Glomerular endothelial cell (primary cell): ENCODE measurements around the gene INPP4A. TPM values are rescaled to one million over a fixed set of nuclear protein-coding genes. Genes with fewer than 3 reads are reported as not detected.

ENCODE experiments used
- DNase-seq: peaks from one replicate; pipeline ENCODE4 v3.0.0-alpha.2; 2011; ENCODE audit warnings: low read depth, low spot score; ENCODE audit errors: extremely low read depth
- total RNA-seq: library from RNA; depleted of rRNA; stranded (reverse); fragments of >200 nt; gene quantifications from 2 replicates; pipeline ENCODE4 v1.2.3, GENCODE V29; 2015

The INPP4A gene
- total RNA-seq, 1 donor from 2014 or later = 30.6 TPM

DNA sequence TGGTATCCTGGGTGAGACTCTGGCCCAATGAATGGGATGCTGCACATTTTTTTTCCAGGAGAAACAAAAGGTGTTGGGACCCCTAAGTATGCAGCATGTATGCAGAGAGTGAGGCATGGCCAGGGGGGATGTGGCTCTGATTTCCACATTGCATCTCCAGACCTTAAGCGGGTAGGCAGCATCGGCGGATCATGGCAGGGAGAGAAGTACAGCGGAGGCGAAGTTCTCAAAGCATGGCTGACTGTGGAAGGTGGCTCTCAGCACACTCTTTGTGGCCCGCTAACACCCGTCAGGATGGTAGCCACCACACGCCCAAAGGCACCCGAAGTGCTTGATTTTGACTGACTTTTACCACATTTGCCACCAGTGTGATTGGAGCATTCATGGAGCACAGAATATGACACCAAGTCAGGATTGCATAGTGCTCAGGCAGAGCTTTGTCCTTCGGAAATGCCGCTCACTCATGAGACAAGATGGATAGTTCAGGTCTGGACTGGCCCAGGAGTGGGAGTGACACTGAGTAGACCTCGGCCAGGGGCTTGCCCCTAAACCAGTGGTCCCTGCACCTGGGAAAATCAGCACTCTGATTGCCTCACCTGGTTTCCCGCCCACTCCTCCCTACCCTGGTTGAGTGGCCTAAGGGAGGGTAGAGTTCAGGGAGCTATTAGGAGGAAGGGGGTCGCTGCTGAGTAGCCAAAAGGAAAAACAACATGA lies 14.2 kb downstream of the INPP4A start:
- DNase-seq = no peak

DNA sequence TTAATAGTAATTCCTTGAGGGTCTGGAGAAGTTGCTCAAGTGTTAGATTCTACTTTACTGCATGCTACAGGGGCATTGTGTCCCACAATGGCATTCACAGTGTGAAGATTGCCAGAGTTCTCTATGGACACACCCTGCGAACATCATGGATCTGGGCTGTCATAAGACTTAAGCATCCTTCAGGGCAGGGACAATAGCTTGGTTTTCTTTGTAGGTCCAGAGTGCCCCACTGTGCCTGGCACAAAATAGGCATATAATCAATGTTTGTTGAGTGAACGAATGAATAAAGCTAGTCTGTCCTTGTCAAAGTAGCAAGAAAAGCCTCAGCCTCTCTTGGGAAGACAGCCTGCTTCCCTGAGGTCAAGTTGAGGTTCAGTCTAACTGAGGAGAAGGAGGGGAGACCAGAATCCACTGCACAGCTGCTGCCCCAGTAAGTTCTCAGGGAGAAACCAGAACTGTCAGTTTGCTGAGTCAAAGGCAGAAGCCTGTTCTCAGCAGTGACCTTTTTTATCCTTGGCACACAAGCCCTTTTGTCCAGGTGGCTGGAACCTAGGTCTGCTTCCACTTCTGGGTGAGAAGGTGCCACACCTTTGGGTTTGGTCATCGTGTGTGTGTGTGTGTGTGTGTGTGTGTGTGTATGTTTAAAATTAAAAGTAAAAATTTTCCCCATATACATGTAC lies 15.0 kb downstream of the INPP4A start:
- DNase-seq = no peak

DNA sequence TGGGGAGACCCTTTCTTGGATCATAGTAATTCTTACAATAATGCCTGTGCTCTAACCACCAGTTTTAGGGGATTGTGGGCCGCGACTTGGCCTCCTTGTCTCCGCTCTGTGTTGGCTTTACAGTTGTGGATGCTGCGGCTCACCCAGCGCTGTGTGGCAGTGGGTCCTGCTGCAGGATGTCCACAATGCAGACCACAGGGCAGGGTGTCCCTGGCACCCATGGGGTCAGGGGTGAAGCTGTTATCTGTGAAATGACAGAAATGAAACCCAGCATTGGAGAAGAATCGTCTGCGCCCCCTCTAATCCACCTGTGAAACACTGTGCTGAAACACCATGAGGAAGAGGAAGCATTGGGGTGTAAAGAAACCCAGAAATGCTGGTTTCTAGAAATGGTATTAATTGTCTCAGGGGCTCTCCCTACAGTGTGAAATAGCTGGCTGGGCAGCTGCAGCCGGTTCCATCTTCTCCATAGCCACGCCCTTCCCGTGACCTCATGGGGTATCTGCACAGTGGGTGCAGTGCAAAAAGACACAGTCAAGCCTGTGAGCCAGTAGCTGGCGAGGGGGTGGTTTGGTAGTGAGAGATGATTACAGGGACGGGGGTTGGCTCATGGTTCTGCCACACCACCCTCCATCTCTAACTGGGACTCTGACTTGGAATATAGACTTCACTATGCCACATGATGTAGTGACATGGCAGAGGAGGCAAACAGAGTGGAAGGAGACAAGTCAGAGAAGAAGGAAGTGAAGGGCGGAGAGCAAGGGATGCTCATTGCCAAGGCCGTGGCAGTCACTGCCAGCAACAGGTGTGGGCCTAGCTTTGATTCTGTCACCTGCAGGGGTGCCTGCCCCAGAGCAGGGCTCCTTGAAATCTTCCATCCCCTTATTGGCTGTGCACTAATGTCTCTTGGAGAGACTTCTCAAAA lies 16.2 kb downstream of the INPP4A start:
- DNase-seq = no peak

DNA sequence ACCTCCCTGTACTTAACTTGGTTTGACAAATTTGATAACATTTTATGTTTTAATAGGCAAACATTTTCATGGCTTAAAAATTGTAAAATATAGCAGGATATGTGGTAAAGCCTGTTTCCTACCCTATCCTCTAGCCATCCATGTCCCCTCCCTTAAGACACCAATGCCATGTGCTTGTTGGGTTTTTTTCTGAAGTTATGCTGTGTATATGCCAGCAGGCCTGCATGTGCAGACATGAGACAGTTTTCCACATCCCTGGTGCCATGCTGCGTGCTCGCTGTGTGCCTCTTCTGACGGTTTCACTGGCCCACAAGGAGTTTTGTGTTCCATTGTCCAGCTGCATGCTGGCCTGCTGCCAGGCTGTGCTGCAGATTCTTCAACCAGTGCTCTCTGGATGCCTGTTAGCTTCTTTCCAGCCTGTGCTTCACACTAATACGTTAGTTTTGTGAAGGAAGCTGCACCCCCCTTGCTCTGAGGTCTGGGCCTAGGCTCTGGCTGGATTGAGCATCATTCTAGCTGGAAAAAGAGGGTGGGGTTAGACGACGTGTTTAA lies 16.9 kb downstream of the INPP4A start:
- DNase-seq = no peak

DNA sequence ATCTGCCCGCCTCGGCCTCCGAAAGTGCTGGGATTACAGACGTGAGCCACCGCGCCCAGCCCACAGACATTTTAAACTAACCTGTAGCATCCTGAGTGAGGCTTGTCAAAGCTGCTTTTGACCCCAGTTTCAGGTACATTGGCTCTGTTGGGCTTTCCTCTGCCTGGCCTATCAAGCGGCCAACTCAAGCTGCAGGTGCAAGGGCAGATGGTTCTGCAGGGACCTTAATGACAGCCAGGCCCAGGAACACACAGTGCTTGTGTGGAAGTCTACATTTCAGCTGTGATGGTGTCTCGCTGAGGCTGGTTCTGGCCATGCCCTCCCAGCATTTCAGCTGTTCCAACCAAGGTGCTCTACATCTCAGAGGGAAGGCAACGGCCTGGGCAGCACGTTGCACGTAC lies 18.4 kb downstream of the INPP4A start:
- DNase-seq = no peak

DNA sequence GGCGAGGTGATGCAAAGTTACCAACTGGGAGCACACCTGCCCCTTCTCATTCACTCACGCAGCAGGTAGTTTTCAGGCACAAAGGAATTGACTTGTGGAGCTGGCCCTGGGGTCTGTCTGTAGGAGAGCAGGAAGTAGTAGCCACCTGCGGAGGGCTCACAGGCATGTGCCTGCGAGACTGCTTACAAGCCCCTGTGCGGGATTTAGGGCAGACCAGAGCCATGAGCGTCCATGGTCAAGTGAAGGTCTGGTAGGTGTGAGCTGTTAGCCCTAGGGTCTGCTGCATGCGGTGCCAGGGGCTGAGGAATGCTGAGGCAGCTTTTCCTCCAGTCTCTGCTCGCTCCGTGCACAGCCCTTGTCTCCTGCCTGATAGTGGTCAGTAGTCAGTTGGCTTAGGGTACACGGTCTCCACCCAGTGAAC lies 18.9 kb downstream of the INPP4A start:
- no peak for DNase-seq

DNA sequence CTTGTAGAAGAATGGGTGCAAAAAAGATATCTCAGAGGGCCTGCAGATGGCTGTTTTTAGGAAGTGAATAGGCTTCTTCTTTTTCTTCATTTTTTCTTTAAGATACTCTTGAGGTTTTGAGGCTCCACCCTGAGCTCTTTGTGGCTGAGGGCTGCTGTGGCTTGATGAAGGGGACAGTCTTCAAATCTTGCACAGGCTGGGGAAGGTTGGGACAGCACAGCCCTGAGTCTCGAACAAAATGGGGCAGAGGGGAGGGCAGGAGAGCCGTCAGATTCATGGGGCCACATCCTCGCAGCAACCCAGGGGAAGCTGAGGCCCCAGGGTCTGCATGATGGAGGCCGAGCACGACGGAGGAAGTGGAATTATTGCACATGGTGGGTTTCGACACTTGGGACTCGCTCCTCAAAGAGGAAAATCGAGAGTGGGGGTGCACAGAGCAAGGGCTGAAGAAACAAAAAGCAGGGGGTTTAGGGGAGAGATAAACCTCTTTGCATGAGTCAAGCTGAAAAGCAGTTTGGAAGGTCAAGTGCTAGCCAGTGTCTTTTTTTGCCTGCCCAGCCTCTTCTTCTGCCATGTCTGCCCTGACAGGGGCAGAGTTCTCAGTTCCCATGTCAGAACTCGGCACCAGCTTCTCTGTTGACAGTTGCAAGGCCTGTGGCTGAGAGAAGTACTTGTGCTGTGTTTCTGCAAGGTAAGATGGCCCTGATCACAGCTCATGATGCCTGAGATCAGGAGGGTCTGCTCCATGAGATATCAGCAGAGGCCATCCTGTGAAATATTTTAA lies 19.5 kb downstream of the INPP4A start:
- DNase-seq = no peak

DNA sequence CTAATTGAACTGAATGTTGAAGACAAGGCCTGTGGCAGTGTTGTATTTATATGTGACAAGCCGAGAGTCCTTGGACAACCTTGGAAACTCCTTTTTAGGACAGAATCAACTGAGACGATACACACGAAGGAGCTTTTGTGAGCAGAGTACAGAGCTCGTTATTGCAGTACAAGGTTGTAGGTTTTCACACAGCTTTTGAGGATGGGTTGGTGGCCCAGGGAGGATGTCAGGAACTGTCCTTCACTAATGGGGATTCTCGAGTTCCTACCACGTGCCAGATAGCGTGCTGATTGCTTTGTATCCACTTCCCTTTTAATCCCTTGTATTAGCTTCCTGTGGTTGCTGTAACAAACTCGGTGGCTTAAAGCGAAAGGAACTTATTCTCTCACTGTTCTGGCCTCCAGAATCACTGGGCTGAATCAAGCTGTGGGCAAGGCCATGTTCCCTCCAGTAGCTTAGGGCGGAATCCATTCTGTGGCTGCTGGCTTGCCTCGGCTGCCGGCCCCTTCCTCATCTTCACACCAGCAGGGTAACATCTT lies 20.2 kb downstream of the INPP4A start:
- DNase-seq = no peak

DNA sequence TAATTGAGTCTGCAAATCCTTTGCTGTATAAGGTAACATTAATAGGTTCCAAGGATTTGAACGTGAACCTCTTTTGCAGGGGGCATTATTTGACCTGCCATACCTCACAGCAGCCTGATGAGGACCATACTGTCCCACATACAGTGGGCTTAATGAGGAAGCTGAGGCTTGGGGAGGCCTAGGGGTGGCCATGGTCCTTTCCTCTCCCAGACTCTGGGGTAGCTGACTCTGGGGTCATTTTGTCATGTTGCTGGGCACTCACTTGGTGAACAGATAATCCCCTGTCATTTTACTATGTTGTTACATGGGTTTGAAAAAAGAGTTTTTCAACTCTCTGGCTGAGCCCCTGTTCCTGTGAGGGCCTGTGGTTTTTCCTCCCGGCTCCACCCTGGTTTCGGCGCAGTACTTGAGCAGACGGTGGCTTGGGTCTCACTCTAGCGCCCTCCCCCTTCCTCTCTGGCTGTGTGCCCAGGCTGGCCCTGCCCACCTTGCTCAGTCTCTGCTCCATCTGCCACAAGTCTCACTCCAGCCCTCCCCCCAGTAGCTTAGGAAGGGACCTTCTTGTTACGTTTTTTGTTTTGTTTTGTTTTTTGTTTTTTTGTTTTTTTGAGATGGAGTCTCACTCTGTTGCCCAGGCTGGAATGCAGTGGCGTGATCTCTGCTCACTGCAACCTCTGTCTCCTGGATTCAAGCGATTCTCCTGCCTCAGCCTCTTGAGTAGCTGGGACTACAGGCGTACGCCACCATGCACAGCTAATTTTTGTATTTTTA lies 21.0 kb downstream of the INPP4A start:
- no peak for DNase-seq

DNA sequence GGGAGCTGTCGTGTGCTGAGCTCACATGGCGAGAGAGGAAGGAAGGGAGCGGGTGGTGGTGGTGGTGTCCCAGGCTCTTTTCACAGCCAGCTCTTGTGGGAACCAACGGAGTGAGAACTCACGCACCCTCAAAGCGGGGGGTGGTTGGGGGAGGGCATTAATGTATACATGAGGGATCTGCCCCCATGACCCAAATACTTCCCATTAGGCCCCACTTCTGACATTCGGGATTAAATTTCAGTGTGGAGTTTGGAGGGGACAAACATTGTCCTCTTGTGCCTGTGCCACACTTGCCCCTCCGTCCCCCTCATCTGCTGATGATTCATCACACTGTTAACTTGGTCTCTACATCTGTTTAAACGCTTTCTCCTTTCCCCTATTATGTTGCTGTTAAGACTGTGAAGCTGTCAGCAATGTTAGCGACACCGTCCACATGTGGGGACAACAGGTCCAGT lies 22.5 kb downstream of the INPP4A start:
- DNase-seq = no peak

DNA sequence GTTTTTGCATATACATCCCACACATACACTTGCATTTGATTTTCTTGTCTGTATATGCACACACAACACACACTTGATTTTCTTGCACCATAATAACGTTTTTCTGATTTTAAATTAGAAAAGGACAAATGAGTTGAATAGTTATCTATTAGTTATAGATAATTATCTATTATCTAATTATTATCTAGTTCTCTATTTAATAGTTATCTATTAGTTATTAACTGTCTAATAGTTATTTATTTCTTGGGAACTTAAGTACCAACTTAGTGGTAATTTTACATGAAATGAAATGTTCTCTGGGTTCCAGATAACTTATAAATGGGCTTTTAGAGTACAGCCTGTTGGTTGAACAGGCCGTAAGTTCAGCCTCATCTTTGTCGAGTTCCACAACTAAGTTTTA lies 23.0 kb downstream of the INPP4A start:
- no peak for DNase-seq

DNA sequence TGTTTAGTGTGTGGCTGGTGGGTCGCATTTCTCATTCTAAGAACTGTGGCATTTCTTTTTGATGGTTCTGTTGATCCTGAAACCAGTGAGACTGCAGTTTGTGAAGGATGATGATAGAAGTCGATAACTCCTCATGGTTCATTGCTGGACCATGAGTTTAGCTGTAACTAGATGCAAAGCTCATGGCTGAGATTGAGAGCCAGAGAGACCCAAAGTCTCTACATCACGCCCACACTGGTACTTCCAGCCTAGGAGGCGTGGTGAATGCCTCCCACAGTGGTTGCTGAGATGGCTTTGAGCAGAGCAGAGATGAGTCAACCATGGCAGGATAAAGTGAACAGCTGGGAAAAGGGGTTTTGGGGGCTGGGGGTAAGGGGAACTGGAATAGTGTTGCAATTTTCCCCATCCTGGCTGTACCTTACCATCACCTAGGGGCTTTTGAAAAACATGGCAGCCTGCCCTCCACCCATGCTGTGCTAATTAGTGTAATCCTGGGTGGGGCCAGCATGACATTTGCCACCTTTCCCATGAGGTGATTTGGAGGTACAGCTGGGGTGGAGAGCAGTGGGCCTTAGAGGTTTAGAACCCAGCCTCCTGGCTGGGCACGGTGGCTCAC lies 24.1 kb downstream of the INPP4A start:
- no peak for DNase-seq

DNA sequence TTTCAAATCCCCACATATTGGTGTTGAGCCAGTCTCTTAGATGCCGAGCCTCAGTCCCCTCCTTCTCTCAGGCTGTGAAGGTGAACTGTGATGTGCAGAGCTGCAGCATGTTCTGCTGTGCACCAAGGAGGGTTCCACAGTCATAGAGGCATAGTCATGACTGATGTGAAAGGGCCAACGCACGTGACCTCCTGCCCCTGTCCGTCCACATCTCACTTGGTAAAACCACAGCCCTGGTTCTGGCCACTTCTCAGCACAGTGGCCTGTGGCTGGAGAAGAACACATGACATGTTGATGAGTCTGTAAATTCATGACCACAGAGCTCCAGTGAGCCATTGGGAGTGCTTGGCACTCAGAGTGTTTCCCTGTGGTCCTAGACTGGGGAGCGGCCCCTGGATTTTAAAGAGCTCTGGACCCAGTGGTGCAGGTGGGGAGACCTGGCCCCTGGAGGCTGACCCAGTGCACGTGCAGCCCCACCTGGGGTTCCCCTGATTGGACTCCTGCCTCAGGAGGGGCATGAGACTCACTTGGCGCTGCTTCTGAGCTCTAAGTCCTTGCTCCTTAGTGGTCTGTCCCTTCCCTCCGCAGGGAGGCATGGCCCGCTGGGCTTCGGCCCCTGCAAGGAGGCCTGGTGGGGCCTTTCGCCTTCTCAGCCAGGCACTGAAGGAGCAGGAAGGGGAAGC lies 25.3 kb downstream of the INPP4A start:
- DNase-seq = no peak

DNA sequence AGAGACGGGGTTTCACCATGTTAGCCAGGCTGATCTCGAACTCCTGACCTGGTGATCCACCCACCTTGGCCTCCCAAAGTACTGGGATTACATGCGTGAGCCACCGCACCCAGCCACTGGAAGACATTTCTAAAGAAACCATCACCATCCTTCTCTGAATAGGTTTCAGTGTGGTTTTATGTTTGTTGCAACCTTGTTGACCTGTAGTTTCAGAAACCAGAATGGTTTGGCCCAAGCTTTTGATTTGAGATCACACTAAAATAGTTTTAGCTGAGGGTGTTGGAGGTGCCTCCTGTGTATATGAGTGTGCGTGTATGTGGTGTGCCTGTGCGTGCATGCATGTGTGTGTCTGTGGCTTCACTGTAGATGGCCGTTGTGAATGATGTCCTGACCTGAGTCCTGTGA lies 26.2 kb downstream of the INPP4A start:
- no peak for DNase-seq

DNA sequence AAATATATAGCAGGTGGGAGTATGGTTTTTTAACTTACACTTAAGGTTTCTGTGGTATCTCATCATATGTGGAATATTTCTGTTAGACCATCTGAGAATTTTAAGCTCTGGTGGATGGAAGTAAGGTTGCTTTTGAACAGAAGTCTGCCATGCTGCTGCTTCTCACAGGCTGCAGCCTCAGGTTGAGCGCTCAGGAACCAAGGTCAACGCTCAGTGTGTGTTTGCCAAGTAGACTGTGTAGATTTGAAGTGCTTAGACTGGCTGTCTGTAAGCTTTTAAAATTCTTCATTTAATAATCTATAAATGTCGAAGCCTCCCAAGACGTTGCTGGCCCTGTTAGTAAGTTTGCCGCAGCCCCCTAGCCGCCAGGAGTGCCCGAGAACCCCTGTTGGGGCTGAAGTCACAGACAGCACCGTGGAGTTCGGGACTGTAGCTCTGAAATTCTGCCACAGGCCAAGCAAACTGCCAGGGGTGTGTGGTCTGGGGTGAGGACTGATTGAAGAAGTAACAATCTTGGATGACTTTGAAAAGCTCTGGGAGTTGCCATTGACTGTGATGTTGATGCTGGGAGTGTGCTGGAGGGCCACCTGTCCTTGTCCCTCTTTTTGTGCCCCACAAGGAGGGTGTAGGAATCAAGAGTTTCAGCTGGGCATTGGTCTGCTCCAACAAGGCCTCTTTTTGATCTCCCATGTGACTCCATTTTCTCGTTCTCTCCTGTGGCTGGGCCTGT lies 26.9 kb downstream of the INPP4A start:
- DNase-seq = no peak

DNA sequence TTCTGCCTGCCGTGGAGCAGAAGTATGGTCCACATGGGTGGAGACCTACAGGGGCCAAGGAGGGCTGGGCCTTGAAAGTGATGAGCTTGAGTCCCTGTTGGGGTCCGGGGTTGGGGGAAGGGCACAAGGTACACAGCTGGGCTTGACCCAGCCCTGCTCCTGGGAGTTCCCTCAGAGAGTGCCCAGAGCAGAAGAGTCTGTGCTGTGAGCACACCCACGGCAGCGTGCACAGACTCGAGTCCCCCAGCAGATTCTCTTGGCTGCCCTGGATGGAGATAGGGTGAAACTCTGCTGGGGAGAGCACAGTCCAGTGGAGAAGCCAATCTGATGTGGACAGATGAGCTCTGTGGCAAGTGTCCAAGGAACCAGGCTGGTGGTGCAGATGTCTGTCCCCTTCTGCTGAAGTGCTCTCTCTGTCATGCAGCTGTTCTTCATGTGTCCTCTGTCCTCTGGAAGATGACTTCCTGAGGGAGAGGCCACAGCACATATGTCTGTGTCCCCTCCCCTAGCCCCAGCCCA lies 27.5 kb downstream of the INPP4A start:
- DNase-seq = no peak

DNA sequence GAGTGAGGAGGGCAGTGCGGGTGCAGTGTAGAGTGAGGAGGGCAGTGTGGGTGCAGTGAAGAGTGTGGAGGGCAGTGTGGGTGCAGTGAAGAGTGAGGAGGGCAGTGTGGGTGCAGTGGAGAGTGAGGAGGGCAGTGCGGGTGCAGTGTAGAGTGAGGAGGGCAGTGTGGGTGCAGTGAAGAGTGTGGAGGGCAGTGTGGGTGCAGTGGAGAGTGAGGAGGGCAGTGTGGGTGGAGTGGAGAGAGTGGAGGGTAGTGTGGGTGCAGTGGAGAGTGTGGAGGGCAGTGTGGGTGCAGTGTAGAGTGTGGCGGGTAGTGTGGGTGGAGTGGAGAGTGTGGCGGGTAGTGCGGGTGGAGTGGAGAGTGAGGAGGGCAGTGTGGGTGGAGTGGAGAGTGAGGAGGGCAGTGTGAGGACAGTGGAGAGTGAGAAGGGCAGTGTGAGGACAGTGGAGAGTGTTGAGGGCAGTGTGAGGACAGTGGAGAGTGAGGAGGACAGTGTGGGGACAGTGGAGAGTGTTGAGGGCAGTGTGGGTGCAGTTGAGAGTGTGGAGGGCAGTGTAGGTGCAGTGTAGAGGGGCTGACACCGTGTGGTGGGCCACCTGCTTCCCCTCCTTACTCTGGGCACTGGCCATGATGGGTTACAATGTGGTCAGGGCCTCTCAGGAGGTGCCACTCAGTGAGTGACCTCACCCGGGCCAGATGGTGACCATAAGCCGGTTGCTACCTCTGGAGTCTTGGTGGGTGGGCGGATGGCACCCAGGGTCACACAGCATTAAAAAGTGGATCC lies 28.5 kb downstream of the INPP4A start:
- DNase-seq = no peak
